ENCODE data around the gene PGM5.
A peak's percentile ranks its signal among the peaks of the same experiment; 100 is the strongest.
"Not testable (repeated sequence)": the region's sequence is repeated elsewhere in the genome, so short reads cannot be mapped to it uniquely, and the experiment has no call there.

Gene PGM5
- 0.81 to 6.1 (median 2.4) reads per million in 17 experiments for total RNA-seq

DNA sequence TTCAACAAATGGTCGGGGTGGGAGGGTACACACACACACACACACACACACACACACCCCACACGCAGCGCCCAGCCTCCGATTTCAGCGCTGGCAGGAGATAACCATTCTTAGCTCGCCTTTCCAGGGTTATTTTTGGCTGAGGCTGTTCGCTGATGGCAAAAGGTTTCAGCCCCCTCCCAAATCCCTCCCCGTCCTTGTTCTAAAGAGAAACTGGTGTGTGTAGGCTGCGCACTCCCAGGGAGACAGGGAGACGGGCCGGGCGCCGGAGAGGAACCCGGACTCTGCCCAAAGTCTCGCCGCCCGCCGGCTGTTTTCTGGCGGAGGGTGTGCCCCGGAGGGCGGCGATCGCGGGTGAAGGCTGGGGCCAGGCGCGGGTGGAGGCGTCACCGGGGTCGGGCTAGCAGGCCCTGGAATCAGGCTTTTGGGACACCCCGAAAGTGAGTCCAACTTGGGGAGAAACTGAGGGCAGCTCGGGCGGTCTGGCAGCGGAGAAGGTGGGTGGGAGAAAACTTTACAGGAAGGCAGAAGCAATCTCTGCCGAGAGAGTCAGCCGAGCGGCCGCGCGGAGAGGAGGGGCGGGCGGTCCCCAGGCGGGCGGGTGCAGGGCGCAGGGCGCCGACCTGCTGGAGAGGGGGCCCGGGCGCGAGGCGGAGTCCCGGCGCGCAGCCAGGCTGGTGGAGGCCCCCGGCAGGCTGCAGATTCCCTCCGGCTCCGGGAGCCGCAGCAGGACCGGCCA, at the start of gene PGM5:
Gene PGM5, plus strand, starts transcription at position 232 of the 739 bp plus-strand sequence. CDS start 517 bp downstream, outside the sequence.
- peak; percentile 35 to 68 (median 51) for DNase-seq

DNA sequence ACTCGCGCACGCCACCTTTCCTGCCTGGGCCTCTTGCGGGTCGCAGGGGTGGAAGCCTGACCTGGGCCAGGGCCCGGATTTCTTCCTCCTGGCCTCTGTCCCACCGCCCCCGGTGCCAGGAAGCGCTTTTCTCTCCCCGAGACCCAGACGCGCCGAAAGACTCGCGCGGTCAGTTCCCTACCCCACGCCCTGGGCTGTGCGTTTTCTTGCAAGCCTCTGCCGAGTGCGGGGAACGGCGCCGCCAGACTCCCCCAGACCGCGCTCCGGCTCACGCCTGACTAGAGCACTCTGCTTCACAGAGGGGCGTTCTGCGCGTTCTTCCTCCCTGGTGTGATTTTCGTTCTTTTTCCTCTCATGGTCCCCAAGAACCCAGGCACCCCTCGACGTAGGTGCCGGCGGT, 49.3 kb upstream of the PGM5 start:
- DNase-seq, result not testable (repeated sequence)

DNA sequence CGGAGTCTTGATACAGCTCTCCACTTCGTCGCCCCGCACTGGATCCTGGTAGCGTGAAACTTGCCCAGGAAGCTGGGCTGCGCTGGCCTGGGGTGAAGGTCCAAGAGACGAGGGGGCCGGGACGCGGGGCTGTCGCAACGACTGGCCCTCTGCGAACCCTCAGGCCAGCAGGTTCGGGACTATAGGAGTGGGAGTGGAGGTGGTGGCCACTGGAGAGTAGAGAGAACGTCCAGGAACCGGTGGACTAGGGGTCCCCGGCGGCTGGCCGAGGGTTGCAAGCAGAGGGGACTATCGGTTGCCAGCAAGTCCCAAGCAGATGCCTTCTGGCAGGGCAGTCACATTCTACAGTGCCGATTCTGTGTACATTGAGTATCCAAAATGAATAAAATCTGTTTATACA, 48.8 kb upstream of the PGM5 start:
- DNase-seq, result not testable (repeated sequence)

DNA sequence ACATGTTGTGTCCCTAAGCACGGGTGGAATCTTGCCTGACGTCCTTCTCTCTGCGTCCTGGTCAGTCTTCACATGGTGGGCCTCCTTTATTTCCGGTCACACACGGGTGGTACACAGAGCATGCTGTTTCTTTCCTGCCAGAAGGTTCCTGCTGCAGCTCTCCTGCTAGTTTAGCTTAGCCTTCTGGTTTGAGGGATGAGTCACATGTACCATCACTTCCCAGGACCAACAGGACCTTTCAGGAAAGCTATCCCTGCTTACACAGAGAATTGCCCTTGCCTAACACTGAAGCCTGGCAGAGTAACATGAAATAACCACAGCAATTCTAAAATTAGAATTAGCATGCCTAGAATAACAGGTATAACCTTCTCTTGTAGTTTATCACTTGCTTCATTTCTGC, 45.2 kb upstream of the PGM5 start:
- not testable (repeated sequence) for DNase-seq

DNA sequence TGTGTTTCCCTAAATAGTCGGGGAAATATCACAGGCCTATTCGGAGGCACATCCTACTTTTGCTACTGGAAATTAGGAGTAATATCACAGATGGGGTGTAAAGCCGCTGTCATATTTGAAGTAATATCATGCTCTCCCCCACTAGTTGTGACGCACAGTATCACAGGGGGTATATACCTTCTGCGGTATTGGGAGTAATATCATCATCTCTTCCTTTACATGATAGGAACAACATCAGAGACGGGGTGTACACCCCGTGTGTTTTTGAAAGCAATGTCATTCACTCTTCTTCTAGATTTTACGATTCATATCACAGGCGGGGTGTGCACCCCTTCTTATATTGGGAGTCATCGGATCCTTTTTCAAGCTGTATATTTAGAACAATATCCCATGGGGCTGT, 38.2 kb upstream of the PGM5 start:
- not testable (repeated sequence) for DNase-seq

DNA sequence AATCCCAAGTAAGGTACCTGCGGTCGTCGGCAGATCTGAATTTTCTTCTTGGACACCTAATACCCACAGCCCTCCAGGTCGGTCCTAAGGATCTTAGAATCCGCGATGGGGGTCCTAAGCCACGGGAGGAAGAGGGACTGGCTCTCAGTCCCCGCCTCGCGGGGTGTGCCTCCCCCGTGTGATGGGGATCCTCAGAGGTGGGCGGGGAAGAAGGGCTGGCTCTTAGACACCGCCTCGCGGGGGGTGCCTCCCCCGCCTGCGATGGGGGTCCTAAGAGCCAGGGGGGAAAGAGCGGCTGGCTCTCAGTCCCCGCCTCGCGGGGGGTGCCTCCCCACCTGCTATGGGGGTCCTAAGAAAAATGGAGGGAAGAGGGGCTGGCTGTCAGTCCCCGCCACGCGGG, 32.7 kb upstream of the PGM5 start:
- DNase-seq, result not testable (repeated sequence)

DNA sequence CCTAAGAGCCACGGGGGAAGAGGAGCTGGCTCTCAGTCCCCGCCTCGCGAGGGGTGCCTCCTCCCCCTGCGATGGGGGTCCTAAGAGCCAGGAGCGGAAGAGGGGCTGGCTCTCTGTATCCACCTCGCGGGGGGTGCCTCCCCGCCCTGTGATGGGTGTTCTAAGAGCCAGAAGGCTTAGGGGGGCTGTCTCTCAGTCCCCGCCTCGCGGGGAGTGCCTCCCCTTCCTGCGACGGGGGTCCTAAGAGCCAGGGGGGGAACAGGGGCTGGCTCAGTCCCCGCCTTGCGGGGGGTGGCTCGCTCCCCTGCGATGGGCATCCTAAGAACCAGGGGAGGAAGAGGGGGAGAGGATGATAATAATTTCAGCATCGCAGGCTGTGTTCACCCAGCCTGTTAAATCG, 31.9 kb upstream of the PGM5 start:
- not testable (repeated sequence) for DNase-seq

DNA sequence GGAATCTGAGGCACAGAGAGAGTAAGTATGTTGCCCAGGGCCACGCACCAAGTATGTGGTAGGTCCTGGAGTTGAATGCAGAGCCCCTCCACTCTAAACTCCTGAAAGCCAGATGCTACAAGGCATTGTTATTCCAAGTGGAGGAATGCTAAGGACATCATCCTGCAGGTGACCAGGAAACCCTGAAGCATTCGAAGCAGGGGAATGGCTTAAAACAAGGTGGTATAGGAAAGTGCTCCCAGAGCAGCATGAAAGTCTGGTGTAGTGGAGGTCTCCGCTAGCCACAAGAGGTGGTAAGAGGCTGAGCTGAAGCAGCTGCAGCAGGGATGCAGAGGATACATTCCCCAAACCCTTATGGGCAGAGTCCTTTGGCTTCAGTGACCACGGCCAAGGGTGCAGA, 27.3 kb upstream of the PGM5 start:
- not testable (repeated sequence) for DNase-seq

DNA sequence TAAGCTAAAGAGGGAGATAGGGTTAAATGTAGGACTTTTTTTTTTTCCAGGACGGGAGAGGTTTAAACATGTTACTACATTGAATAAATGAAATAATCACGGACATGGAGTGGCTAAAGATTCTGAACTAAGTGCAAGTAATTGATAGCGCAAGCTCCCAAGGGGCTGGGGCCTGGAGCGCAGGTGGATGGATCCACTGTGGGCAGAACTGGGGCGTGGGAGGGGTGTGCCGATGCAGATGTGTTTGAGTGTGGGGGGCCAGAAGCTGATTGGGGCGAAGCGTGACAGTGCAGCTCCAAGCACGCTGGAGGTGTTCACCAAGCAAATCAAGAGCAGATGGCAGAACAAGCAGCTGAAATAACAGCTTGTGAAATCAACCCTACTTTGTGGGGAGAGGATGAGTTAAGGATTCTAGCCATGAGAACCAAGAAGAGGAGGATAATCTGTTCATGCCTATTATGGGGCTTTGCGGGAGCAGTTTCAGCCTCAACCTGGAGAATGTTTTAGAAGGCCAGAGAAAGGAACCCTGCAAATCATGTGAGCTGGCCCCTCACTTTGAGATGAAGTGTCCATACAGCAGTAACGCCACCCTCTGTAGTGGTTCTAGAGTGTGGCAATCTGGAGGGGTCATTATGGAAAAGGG, 25.8 kb upstream of the PGM5 start:
- DNase-seq, result not testable (repeated sequence)

DNA sequence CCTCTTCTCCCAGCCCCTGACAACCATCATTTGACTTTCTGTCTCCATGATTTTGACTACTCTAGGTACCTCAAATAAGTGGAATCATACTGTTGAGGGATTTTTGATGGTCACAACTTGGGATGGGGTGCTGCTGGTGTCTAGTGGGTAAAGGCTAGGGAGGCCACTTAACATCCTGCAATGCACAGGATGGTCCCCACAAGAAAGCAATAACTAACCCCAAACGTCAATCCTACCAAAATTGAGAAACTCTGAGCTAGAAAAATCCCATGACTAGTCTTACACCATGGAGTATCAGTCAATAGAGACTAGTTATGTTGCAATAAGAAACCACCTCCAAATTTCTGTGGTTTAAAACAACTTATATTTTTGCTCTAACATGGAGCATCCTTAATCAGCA, 24.3 kb upstream of the PGM5 start:
- DNase-seq, result not testable (repeated sequence)

DNA sequence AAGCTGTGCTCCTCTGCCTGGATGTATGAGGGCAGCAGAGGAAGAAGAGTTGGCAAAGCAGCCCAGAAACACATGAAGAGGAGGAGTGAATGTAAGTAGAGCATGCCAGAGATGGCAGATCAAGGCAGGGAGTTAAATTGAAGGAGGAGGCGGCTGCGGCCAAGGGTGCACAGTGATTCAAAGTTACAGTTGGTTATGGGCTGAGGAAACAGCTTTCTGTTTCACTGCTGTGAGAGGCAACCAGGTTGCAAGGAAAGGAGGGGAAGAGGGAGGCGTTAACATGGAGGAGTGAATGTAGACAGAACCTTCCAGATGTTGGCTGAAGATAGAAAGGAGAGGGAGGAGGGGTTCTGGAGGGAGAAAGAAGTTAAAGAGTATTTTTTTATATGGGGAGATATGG, 20.5 kb upstream of the PGM5 start:
- not testable (repeated sequence) for DNase-seq

DNA sequence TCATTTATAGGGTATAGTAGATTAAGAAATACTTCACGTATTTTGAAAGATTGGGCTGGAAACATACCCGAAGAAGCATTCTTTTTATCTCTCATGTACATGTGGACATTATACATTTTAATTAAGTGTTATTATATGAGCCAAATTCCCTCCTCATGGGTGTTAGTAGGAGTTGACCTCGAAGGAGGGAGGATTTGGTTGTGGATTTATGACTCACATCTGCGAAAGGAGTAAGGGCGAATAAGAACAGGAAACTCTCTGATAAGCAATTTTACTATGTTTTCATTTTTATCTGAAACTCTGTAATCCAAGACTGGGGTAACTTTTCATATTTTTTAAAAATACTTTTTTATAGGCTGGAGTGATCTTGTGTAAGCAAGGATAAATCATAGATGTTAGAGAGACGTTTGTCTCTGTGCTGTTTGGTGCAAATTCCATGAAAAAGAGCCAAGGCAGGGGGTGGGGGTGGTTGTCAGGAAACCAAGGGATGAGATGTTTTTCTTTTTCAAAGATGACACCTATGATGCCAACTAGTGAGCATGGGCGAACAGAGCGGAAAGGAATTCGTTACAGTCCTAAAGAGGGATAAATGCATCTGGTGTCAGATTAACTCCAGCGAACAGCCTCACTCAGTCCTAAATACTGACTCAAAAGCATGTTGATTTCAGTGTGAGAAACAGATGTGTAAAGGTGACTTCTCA, 19.6 kb upstream of the PGM5 start:
- not testable (repeated sequence) for DNase-seq

DNA sequence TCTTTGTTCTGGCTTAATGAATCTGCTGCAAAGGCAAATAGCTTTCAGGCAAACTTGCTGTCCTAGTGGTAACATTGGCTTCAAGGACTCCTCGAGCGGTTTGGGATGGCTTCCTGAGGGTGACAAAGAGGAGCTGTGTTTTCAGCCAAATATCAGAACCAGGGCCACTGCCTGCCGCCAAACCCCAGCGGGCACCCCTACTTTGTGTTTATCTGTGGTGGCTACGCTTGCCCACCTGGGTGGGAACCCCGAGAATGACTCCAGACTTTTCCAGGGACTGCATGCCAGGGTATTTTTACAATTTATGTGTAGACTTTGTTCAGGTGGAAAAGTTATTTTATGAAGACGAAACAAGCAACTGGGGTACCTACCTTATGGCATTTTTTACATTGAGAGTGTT, 18.4 kb upstream of the PGM5 start:
- not testable (repeated sequence) for DNase-seq

DNA sequence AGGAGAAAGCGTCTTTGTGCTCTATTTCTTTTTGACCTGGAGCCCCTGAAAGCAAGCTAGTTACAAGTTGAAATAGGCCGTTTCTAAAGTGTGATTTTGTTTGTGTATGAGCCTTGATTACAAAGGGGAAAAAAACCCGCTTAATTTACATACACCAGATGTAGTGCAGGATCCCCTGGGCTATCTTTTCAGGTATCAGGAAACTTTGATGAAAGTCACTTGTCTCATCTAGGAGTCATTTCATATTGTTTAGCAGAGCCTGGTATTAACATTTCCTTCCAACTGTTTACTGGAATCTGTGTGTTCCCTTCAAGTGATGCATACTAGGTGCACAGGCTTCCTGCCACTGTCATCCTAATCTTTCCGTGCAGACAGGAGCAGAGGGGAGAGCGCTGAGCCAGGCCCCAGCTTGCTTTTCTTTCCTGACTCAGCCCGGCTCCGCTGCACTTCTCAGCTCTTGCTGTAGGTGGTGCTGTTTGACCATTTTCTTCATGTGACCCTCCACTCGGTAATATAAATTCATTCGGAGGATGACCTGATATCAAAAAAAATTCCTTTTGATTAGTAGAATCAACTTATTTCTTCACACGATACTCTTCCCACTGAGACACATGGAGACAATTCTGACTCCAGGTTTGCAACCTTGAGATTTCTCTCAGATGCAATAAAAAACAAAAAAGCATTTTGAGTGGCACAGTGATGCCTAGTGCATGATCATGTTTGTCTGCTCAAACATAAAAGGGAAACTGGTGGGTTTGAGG, 14.0 kb upstream of the PGM5 start:
- not testable (repeated sequence) for DNase-seq

DNA sequence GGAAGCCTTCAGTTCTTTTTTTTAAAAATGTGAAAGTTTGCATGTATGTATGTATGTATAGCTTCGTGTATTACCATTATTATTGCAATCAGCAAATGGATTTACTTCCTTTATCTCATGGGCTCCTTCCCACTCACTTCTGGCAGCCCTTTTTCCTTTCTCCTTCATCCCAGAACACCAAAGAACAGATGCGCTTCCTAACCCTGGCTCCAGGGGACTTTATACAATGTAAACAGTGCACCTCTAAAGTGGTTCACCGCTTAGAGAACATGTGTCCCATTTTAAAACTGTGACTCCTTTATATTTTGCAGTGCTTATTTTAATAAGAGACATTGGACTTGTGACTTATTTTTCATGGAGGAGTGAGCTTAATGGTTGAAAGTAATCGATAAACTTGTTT, 13.2 kb upstream of the PGM5 start:
- DNase-seq, result not testable (repeated sequence)

DNA sequence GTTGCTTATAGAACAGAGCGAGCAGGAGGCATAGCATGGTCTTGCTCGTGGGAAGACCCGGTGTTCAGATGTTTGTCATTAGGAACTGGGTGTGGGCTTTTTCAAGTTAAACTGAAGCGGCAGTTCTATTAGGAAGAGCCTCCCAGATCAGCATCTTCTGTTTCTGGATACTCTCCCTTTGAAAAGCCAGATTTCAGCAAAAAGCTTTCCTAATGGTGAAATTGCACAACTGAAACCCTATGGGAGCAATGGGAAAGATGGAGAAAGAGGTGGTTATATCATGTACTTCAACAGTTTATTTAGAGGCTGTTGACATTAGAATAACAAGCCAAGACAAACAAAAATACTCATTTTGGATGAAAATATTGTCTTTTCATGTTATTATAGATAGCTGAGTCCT, 12.4 kb upstream of the PGM5 start:
- not testable (repeated sequence) for DNase-seq

DNA sequence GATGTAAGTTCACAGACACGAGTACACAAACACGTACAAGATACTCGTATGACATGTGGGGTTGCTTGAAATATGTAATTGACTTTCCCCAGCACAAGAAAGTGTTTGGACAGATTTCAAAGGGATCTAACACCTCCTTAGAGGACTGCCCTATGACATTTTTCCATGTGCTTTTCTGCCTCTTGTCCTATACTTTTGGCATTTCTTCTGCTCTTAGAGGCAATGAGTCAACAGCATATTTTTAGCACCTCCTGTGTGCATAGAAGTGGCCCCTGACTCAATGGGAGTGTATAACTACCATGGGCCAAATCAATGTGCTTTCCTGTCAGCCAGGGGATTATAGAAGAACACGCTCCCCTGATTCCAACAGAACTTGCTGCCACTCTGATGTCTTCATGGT, 4.7 kb upstream of the PGM5 start:
- not testable (repeated sequence) for DNase-seq

DNA sequence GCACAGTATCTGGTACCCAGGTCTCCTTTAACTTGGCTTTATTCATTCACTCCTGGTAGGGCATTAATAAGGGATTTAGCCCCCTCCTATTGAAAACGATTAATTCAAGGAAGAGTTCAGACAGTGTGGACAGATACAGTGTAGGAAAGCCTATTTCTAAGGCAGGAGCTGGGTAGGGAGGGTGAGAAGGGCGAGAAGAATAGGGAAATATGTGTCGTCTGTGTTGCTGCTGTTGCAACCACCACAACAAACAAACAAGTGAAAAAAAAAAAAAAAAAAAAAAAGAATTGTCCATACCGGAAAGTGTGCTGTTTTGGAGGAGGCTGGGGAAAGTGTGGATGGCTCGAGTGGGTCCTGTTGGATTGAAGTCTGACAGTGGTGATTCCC, 425 bp upstream of the PGM5 start:
- DNase-seq, result peak in 2 of 4 experiments; percentile 3 to 11

DNA sequence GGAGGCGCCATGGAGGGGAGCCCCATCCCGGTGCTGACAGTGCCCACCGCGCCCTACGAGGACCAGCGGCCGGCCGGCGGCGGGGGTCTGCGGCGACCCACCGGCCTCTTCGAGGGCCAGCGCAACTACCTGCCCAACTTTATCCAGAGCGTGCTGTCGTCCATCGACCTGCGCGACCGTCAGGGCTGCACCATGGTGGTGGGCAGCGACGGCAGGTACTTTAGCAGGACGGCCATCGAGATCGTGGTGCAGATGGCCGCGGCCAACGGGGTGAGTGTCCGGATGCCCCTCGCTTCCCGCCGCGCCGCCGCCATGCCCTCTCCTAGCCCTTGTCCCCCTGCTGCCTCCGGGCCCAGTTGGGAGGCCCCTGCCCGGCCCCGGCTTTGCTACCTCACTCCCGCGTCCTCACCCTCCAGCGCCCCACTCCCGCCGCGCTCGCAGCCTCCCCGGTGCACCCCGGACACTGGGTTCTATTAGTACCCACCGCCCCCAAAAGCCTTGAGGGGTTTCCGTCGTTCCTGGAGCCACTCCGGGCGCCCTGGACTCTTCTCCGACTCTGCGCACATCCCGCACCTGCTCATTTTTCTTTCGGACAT, 806 bp downstream of the PGM5 start:
- DNase-seq, result peak in 1 of 4 experiments; percentile 17

DNA sequence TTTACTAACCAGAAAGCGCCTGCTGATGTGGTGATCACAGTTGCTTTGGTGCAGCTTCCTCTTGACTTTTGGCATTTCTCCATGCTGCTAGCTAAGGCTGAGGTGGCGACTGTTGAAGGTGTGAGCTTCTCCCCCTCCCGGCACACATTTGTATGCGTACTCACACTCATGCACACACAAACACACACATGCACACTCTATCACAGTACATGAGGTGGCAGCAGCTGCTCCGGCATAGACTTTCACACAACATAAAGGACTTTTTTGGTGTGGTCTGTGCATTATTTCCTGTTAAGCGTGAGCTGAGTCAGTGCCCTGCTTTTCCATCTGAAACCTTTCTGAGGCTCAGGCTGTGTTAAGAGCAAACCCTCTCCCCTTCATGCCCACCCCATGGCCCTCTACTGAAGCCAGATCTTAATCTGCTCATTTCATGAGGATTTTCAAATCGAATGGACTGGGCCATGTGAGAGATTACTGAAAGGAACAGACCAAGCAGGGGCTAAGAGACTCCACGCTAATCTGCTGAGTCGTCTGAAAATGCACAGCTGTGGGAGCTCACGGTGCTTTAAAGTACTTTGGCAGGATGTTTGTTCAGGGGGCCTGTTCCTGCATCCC, 10.6 kb downstream of the PGM5 start:
- DNase-seq, result peak in 3 of 4 experiments; percentile 2 to 12 (median 6)

DNA sequence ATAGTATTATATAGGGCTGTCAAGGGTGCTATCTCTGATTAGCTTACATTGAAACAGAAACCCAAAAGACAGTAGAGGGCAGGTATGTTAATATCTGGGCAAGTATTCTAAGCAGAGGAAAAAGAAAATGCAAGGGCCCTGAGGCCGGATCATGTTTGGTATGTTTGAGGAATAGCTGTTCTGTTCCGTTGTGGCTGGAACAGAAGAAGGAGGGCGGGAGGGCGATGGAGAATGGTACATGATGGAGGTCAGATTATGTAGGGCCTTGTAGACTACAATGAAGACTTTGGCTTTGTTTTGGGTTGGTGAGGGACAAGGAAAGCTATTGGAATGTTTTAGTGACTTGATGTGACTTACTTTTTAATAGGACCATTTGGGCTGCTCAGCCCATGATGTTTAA, 19.4 kb downstream of the PGM5 start:
- DNase-seq, result not testable (repeated sequence)

DNA sequence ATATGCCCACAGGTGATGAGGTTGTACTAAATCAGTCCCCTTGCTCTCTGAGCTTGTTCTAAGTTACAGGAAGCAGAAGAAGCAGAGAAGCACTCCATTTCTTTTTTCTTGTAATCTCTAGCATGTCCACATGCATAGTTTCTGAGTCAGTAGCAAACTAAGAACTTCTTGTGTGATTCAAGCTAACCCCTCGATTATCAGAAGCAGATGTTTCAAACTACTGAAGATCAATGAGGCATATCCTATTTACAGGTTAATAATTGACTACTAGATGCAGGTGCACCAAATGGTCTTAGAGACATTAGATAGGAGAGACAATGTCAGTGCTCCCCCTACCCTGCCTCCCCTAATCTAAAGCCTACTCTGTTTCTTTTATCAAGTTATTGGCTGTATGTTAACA, 21.3 kb downstream of the PGM5 start:
- not testable (repeated sequence) for DNase-seq
